ENCODE measurements around the gene IFIT1B. TPM values are rescaled to one million over a fixed set of nuclear protein-coding genes. Genes with fewer than 3 reads are reported as not detected.

The IFIT1B gene
- total and polyA plus RNA-seq, 9 of the 15 experiments (the other 6 are each of a cell fraction or from before 2014, with no cell fraction given): not detected

DNA sequence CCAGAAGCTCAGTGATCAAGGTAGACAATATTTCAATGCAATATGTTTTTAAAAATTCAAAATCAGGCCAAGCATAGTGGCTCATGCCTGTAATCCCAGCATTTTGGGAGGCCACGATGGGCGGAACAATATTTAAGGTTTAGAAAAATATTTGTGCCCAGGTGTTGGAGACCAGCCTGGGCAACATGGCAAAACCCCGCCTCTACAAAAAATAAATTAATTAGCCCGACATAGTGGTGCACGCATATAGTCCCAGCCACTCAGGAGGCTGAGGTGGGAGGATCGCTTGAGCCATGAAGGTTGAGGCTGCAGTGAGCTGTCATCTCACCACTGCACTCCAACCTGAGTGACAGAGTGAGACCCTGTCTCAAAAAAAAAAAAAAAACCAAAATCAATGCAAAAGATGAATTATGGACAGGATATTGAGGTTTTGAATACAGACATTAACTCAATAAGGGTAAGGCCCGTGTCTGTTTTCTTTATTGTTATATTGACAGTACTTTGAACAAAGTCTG, 35.6 kb downstream of the IFIT1B start:
- BruUV-seq (replicated peaks): no TSS peak
- peak overlapping the region; percentile 95; the same call in 1 of the 2 replicates for H2AFZ ChIP-seq (ENCODE audit: low read depth, low read length)
- H3K4me1 ChIP-seq (replicated peaks in 1 of 2; ENCODE audit: control insufficient read depth in 2 of 2, insufficient read depth in 2 of 2, low read length in 2 of 2): peaks cover 0 to 9% of the 10 kb centered on the region in 2 experiments; a peak in 2 of 5 replicates
- H3K27me3 ChIP-seq (ENCODE audit: control insufficient read depth in 2 of 2, insufficient read depth in 2 of 2, low read length in 2 of 2): no peaks in the 10 kb centered on the region
- in situ Hi-C loops (cut with MboI) (no loop called here), intact Hi-C loops (cut with micrococcal nuclease) (no loop called here)
- H3K9me3 ChIP-seq (replicated peaks; ENCODE audit: control insufficient read depth, insufficient read depth, low read depth, low read length): no peaks in the 10 kb centered on the region
- H3K27ac ChIP-seq (ENCODE audit: extremely low read depth, low read depth, low read length): no peak overlapping the region
- no peaks in the 10 kb centered on the region for H3K79me2 ChIP-seq (ENCODE audit: control insufficient read depth, insufficient read depth, low read length)
- H3K9ac ChIP-seq (ENCODE audit: insufficient read depth in 1 of 2, low read depth in 2 of 2, low read length in 2 of 2): no peak overlapping the region
- TF ChIP-seq ZNF507 (tag; conservative IDR thresholded peaks at IDR 0.05) (no peak), SMAD2 (IDR thresholded peaks at IDR 0.05; ENCODE audit: low read depth, low read length) (no peak), GABPB2 (CRISPR knock-in tag; conservative IDR thresholded peaks at IDR 0.05) (no peak), CBFA2T2 (conservative IDR thresholded peaks at IDR 0.05) (no peak), XRCC3 (IDR thresholded peaks at IDR 0.05) (no peak), SLC30A9 (CRISPR knock-in tag; IDR thresholded peaks at IDR 0.05) (no peak), THRA (IDR thresholded peaks at IDR 0.05) (no peak), MLLT1 (IDR thresholded peaks at IDR 0.05) (no peak), FOXK2 (conservative IDR thresholded peaks at IDR 0.05 in 1 of 2, IDR thresholded peaks at IDR 0.05 in 1 of 2; ENCODE audit: low read depth in 2 of 2) (no peak), PML (IDR thresholded peaks at IDR 0.05; ENCODE audit: low read length) (no peak), XRCC5 (IDR thresholded peaks at IDR 0.05; ENCODE audit: low read depth, low read length) (no peak), ARID3A (IDR thresholded peaks at IDR 0.05; ENCODE audit: borderline replicate concordance, low read depth, low read length) (no peak), LEF1 (IDR thresholded peaks at IDR 0.05) (no peak), ZFP1 (CRISPR knock-in tag; IDR thresholded peaks at IDR 0.05) (no peak), FOXP4 (CRISPR knock-in tag; IDR thresholded peaks at IDR 0.05; ENCODE audit: borderline replicate concordance) (no peak), RBBP5 (IDR thresholded peaks at IDR 0.05; ENCODE audit: borderline replicate concordance, insufficient read depth, low read length, poor library complexity, severe bottlenecking) (no peak), FOSL1 (tag; conservative IDR thresholded peaks at IDR 0.05) (no peak)
- no peak for ATAC-seq
- H3K36me3 ChIP-seq (ENCODE audit: control insufficient read depth, insufficient read depth, low read length): no peaks in the 10 kb centered on the region
- no peaks in the 10 kb centered on the region for H4K20me1 ChIP-seq (replicated peaks; ENCODE audit: control insufficient read depth, insufficient read depth, low read length)
- POLR2A ChIA-PET: interaction anchor here (0.5 kb wide), 1 partner anchor 303 kb away, joined by 4 read pairs; no protein-coding TSS in a partner anchor
- H3K4me3 ChIP-seq: peak overlapping the region; percentile 54; the same call in 1 of the 2 replicates
- CTCF ChIA-PET (ENCODE audit: low intra/inter-chr PET ratio): no interaction called here
- no peak overlapping the region; the same call in 1 of the 2 replicates for H3K4me2 ChIP-seq (ENCODE audit: insufficient read depth, low read length)
- no peak for DNase-seq (ENCODE audit: extremely low read depth in 1 of 4, low spot score in 3 of 4)
- FAIRE-seq: no peak
- 81% methylated on average over 6 of the region's 7 CpGs for WGBS (ENCODE audit: insufficient coverage, low coverage, missing lambda C conversion rate)
- no peaks in the 10 kb centered on the region for H3K9me1 ChIP-seq (ENCODE audit: control insufficient read depth, insufficient read depth, low read length)

Data from K562 (cell line).